Fibroblast of villous mesenchyme (primary cell): ENCODE measurements around the gene CAMK2N2. TPM values are rescaled to one million over a fixed set of nuclear protein-coding genes. Genes with fewer than 3 reads are reported as not detected.

Experiments
- DNase-seq: peaks from one replicate; pipeline ENCODE4 v3.0.0-alpha.2; 2010; ENCODE audit warnings: low read depth
- H3K4me3 ChIP-seq: 2 replicates; pipeline ENCODE4 v1.5.1; 2011; ENCODE audit warnings: low read depth, mild to moderate bottlenecking, low read length
- small RNA-seq: library from RNA; depleted of rRNA; stranded (forward); fragments of <200 nt; gene quantifications from one replicate; pipeline ENCODE3, GENCODE V24; 2012
- total RNA-seq: library from RNA; depleted of rRNA; stranded (reverse); fragments of >200 nt; gene quantifications from 2 replicates; pipeline ENCODE4 v1.2.3, GENCODE V29; 2012
- TF ChIP-seq, protein P1 (sequence below): IDR thresholded peaks from 2 replicates; pipeline ENCODE4 v1.5.1; 2012; ENCODE audit warnings: low read depth, mild to moderate bottlenecking, low read length; ENCODE audit not compliant: insufficient read depth

CAMK2N2 gene
- total RNA-seq, 1 donor = not detected

DNA sequence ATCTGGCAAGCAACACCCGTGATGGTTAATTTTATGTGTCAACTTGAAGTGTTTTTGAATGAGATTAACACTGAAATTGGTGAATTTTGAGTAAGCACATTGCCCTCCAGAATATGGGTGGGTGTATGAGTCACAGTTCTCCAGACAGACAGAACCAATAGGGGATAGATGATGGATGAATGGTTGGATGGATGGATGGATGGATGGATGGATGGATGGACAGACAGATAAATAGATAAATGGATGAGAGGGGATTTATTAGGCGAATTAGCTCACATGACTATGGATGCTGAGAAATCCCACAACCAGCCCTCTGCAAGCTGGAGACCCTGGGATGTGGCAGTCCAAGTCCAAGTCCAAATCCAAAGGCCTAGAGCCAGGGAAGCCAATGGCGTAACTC lies 37.4 kb downstream of the CAMK2N2 start:
- TF ChIP-seq, protein P1, sequence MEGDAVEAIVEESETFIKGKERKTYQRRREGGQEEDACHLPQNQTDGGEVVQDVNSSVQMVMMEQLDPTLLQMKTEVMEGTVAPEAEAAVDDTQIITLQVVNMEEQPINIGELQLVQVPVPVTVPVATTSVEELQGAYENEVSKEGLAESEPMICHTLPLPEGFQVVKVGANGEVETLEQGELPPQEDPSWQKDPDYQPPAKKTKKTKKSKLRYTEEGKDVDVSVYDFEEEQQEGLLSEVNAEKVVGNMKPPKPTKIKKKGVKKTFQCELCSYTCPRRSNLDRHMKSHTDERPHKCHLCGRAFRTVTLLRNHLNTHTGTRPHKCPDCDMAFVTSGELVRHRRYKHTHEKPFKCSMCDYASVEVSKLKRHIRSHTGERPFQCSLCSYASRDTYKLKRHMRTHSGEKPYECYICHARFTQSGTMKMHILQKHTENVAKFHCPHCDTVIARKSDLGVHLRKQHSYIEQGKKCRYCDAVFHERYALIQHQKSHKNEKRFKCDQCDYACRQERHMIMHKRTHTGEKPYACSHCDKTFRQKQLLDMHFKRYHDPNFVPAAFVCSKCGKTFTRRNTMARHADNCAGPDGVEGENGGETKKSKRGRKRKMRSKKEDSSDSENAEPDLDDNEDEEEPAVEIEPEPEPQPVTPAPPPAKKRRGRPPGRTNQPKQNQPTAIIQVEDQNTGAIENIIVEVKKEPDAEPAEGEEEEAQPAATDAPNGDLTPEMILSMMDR = no peak
- DNase-seq = no peak

DNA sequence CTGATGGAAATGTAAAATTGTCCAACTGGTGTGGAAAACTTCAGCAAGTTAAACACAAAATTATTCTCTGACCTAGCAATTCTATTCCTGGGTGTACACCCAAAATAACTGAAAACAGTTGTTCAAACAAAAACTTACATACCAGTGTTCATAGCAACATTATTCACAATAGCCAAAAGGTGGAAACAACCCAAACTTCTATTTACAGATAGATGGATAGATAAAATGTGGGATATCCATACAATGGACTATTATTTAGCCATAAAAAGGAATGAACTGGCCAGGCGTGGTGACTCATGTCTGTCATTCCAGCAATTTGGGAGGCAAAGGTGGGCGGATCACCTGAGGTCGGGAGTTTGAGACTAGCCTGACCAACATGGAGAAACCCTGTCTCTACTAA lies 38.8 kb downstream of the CAMK2N2 start:
- DNase-seq = no peak
- TF ChIP-seq, protein P1 = no peak

More for the DNA sequence above, 37.4 kb downstream of the CAMK2N2 start:
- H3K4me3 ChIP-seq = no peak overlapping the region

DNA sequence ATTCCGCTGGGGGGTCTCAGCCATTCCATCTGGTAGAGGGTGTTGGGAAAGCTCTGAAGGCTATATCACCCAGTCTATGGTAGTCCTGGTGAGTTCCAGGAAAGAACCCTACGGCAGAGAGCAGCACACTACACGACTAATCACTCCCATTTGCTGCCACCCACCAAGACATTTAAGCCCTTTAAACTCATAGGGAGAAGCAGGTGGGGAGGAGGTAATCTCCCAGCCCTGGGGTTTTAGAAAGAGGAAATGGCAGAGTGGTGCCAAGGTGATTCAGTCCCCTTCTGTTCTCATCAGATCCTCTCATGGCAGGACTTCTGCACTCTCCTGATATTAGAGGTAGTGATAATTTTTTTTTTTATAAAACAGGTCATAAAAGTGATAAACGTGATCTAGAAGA lies 42.5 kb downstream of the CAMK2N2 start:
- TF ChIP-seq, protein P1 = no peak
- DNase-seq = no peak
- no peak overlapping the region for H3K4me3 ChIP-seq

More for the DNA sequence above, 38.8 kb downstream of the CAMK2N2 start:
- no peak overlapping the region for H3K4me3 ChIP-seq

DNA sequence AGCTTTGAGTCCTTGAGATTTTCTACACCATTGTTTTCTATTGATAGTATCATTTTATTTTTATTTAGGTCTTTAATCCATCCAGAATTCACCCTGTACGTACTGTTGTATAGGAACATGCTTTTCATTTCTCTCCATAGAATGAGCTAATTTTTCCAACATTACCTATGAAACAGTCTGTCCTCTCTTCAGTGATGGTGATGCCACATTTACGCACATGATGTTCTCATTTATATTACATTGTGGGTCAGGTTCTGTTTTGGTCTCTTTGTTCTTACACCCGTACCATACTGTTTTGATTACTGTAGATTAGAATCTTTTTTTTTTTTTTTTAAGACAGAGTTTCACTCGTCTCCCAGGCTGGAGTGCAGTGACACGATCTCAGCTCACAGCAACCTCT lies 49.6 kb downstream of the CAMK2N2 start:
- DNase-seq = no peak
- no peak overlapping the region for H3K4me3 ChIP-seq
- TF ChIP-seq, protein P1 = no peak

DNA sequence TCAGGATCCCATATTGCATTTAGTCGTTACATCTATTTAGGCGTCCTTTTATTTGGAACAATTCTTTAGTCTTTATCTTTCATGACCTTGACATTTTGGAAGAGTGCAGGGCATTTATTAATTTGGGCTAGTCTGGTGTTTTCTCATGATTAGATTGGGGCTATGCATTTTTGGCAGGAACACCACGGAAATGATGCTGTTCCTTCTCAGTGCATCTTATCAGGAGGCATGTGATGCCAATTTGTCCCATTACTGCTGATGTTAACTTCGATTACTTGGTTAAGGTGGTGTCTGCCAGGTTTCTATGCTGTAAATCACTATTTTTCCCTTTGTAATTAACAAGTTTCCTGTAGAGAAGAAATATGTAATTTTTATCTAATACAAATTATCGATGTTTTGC lies 50.1 kb downstream of the CAMK2N2 start:
- TF ChIP-seq, protein P1 = no peak
- DNase-seq = no peak
- no peak overlapping the region for H3K4me3 ChIP-seq

Small RNA genes lying within 50 kb of the gene (small RNA-seq; reads per million reads assigned to genes)
- not detected for gene MIR1224

Other genes starting within 250 kb of the CAMK2N2 start
- 13.2 and 23.3 TPM in 2 replicates for gene ABCC5, start 243.7 kb downstream of the CAMK2N2 start, total RNA-seq
- gene HTR3D, start 229.8 kb downstream of the CAMK2N2 start, total RNA-seq = not detected in 2 replicates
- gene HTR3C, start 208.5 kb downstream of the CAMK2N2 start, total RNA-seq = not detected in 2 replicates
- gene HTR3E, start 164.5 kb downstream of the CAMK2N2 start, total RNA-seq = not detected in 2 replicates
- 28.0 and 30.7 TPM in 2 replicates for gene EIF2B5, start 126.2 kb downstream of the CAMK2N2 start, total RNA-seq
- 39.3 and 46.1 TPM in 2 replicates for gene DVL3, start 106.2 kb downstream of the CAMK2N2 start, total RNA-seq
- gene AP2M1, start 86.7 kb downstream of the CAMK2N2 start, total RNA-seq = 375 and 469 TPM in 2 replicates
- gene ABCF3, start 75.4 kb downstream of the CAMK2N2 start, total RNA-seq = 33.5 and 51.0 TPM in 2 replicates
- not detected in 2 replicates for gene VWA5B2, start 32.0 kb downstream of the CAMK2N2 start, total RNA-seq
- gene ALG3, start 12.6 kb downstream of the CAMK2N2 start, total RNA-seq = 28.7 and 41.0 TPM in 2 replicates
- 3.9 and 5.6 TPM in 2 replicates for gene EEF1AKMT4, start 11.9 kb downstream of the CAMK2N2 start, total RNA-seq
- gene ECE2, start 14.5 kb upstream of the CAMK2N2 start, total RNA-seq = not detected in 2 replicates
- gene PSMD2, start 37.7 kb upstream of the CAMK2N2 start, total RNA-seq = 364 and 388 TPM in 2 replicates
- gene EIF4G1, start 53.1 kb upstream of the CAMK2N2 start, total RNA-seq = 252 and 288 TPM in 2 replicates
- gene FAM131A, start 76.0 kb upstream of the CAMK2N2 start, total RNA-seq = 13.9 and 17.3 TPM in 2 replicates
- gene CLCN2, start 100.1 kb upstream of the CAMK2N2 start, total RNA-seq = 4.2 and 6.0 TPM in 2 replicates
- gene POLR2H, start 100.2 kb upstream of the CAMK2N2 start, total RNA-seq = 39.6 and 61.3 TPM in 2 replicates
- 0.32 and 0.86 TPM in 2 replicates for gene THPO, start 116.7 kb upstream of the CAMK2N2 start, total RNA-seq
- 1.7 and 3.5 TPM in 2 replicates for gene CHRD, start 118.5 kb upstream of the CAMK2N2 start, total RNA-seq